Activated CD8-positive, alpha-beta memory T cell treated with anti-CD3 and anti-CD28 coated beads, Interleukin-2, amount 50 U/mL, for 4 hours (primary cell): ENCODE measurements around the gene TCAIM.

Experiments
- DNase-seq: peaks from one replicate; pipeline ENCODE4 v3.0.0-alpha.2; 2020

The TCAIM gene

GRCh38 chr3:44446929-44447328 is 108.4 kb downstream of the TCAIM start:
- DNase-seq, result no peak

GRCh38 chr3:44451441-44451840 is 112.9 kb downstream of the TCAIM start:
- no peak for DNase-seq

GRCh38 chr3:44454258-44454657 is 115.7 kb downstream of the TCAIM start:
- DNase-seq, result no peak

GRCh38 chr3:44455318-44455717 is 116.8 kb downstream of the TCAIM start:
- no peak for DNase-seq
